ENCODE data around the gene THBS1.

DNA sequence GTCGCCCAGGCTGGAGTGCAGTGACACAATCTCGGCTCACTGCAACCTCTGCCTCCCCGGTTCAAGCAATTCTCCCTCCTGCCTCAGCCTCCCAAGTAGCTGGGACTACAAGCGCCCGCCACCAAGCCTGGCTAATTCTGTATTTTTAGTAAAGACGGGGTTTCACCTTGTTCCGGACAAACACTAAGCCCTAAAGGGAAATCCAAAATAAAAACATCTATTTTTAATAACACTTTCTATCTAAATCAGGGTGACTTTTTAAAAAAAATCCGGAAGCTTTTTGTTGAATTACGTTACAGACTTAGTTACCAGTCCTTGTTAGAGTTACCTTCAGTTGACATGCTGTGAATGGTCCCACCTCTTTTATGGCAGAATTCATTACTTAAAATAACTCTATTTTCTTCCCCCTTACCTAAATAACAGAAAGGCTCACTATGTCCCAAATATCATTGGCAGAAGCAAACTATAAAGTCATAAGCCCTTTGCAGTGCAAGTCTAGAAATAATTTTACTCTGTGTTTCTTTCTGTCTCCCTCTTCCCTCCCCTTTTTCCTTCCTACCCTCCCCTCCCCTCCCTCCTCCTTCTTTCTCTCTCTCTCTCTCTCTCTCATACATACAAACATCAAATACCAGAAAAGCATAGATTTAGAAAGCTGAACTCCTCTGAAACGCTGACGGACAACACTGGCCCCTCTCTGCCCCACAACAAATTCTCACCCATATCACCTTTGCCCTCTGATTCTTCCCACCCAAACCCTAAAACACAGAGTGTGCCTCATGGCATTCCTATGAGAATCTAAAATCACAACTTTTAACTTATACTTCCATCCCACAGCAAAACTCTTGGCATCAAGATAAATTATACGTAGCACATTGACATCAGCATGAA lies 18.3 kb downstream of the THBS1 start:
- TF ChIP-seq CTCF (IDR thresholded peaks at IDR 0.05; ENCODE audit: low read length) (no peak), EZH2 (IDR thresholded peaks at IDR 0.05; ENCODE audit: borderline replicate concordance, low read length) (no peak)
